Stimulated activated CD4-positive, alpha-beta T cell treated with anti-CD3 and anti-CD28 coated beads, TNF-alpha, amount 100 ng/mL, for 24 hours (primary cell): ENCODE measurements around the gene PPP2R2D.

Source experiments
- DNase-seq, 3 experiments: peaks; one replicate each; pipeline ENCODE4 v3.0.0-alpha.2; 2020; ENCODE audit warnings: low read depth in 3 of 3

PPP2R2D gene

DNA sequence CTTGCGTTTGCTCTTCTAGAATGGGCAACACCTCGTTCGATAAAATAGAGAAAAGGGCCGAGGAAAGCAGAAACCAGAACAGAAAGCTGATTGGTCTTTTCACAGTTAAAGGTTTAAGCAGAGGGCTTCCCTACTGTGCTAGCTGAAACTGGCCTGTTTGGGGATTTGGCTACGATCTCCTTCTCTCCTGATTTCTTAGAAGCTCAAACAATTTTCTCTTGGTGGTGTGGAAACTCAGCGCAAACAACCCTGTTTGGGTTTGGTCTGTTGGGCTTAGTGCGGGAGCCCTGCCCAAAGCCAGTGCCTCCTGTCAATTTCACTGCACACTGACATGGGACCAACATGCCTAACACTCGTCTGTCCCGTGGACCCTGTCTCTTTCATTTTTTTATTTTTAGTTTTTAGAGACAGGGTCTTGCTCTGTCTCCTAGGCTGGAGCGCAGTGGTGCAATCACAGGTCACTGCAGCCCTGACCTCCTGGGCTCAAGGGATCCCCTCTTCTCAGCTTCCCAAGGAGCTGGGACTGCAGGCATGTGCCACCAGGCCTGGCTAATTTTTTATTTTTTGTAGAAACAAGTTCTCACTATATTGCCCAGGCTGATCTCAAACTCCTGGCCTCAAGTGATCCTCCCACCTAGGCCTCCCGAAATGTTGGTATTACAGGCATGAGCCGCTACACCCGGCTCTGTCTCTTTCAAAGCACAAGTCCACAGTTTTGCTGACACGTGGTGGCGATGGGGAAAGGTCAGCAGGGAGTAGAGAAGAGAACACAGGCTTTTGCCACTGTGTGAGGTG, 97.4 kb downstream of the PPP2R2D start:
- DNase-seq, result no peak

DNA sequence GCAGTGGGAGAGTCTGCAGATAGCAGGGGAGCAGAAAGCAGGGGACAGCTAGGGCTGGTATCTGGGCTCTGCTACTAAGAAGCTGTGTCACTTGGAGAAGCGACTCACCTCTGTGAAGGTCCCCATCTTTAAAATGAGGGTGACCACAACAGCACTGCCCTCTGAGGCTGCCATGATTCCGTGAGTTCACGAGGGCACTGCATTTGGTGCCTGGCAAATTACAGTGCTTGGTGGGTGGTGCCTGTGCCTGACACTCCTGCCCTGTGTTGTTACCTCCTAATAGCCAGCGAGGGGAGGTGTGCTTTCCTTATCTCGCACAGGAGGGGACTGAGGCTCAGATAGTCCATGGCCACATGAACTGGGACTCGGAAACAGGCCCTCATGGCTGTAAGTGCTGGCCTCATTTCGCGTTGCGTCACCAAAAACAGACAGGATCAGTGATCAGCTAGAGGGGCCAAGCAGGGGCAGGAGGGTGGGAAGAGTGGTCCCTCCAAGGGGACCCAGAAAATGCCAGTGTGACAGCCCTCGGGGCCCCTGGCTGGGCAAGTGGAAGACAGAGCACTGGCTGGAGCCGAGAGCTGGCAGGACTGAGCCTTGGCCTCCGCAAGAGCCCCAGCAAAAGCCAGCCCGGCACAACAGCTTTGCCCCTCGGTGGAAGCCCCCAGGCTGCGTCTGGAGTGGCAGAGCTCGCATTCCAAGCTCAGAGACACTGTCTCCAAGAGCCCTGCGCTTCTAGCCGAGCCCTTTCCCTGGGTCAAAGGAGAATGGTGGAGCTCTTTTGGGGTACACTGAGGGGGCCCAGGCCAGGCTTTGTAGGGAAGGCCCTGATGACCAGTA, 98.3 kb downstream of the PPP2R2D start:
- no peak for DNase-seq

DNA sequence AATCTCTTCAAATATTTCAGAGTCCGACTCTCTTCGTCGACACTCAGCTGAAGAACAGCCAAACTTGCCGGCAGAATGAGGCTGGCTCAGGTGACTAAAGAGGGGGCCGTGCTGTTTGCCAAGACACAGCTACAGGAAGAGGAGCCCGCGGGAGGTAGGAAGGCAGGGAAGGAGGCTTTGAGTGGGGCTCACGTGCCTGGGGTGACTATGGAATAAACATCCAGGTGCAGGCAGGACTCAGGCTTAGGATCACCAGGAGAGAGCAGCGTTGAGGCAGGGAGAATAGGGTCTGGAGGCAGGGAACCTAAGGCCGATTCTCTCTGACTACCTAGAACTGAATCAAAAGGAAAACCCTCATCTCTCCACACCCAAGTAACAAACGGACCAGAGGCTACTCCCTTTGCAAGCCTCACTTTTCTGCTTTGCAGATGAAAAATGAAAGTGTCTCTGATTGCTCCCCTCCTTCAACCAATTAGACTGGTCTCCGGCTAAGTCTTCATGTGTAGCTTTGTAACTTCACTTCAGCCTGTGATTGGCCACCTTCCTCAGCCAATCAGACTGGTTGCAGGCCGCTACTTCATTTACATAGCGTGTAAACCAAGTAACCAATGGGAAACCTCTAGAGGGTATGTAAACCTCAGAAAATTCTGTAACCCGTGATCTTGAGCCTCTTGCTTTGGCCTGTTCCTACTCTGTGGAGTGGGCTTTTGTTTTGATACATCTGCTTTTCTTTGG, 100.6 kb downstream of the PPP2R2D start:
- no peak for DNase-seq

DNA sequence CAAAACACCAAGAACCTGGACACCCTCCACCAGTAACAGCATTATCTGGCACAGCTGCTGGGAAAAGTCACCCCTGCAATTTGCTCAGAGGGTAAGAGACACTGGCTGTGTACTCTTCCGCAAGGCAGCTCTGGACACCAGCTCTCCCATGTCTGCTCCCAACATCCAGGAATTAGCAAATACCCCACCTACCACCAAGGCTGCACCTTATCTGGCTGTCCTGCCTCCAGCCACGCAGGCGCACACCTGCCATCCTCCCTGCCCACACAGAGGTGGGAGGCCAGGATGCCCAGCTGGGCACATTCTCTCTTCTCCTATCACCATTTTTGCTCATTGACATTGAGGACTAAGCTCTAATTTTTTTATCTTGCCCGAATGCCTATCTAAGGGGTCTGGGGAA, 101.2 kb downstream of the PPP2R2D start:
- no peak for DNase-seq

DNA sequence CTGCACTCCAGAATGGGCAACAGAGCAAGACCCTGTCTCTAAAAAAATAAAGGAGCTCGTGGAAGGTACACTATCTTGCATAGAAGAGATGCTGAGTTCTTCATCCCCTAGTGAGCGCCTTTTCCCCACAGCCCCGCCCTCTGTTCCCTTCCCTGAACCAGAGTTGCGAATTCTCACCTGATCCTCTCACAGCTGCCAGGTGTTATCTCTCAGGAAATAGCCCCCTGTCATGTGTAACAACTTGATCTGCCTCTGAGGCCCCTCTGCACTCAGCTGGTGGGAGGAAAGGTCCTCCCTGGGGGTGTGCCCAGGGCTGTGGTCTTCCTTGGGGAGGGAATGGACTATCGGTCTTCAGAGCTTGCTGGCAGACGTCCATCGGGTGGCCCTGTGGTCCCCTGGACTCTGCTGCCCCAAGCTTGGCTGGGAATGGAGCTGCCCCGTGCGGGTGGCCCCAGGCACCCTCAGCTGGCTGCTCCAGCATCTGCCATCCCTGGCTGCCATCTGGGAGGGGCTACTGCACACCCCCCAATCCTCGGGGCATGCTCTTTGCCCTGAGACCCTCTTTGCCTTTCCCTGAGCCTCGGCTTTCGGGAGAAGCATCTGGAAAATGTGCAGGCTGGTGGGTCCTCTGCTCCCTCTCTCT, 102.6 kb downstream of the PPP2R2D start:
- no peak for DNase-seq

DNA sequence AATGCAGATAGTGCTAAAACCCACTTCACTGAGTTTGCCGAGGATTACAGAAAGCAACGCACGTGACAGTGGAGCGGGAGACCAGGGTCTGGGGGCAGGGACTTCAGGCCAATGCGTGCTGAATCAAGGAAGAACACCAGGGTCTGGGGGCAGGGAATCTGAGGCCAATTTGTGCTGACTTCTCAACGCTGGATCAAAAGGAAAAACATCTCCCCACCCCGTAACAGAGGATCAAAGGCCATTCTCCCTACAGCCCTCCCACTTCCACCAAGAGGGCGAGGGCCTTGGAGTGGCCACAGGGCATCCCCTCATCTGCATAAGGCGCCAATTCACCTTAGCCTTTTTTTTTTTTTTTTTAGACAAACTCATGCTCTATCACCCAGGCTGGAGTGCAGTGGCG, 103.2 kb downstream of the PPP2R2D start:
- DNase-seq, result no peak

DNA sequence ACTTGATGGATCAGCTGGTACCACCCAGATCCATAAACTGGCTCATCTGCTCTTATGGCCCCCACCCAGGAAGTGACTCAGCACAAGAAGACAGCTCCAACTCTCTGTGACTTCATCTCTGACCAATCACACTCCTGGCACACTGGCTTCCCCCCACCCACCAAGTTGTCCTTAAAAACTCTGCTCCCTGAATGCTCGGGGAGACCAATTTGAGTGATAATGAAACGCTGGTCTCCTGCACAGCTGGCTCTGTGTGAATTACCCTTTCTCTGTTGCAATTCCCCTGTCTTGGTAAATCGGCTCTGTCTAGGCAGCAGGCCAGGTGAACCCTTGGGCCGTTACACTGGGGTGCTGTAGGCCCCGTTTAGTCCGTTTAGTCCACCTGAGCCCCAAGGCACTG, 104.3 kb downstream of the PPP2R2D start:
- DNase-seq, result no peak

DNA sequence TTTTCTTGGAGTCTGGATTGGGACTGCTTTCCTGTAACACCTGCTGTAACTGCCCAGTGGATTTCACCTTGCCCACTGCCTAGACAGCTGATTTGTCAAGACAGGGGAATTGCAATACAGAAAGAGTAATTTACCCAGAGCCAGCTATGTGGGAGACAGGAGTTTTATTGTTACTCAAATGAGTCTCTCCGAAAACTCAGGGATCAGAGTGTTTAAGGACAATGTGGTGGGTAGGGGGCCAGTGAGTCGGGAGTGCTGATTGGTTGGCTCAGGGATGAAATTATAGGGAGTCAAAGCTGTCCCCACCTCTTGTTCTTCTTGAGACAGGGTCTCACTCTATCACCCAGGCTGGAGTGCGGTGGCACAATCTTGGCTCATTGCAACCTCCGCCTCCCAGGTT, 106.2 kb downstream of the PPP2R2D start:
- no peak for DNase-seq

DNA sequence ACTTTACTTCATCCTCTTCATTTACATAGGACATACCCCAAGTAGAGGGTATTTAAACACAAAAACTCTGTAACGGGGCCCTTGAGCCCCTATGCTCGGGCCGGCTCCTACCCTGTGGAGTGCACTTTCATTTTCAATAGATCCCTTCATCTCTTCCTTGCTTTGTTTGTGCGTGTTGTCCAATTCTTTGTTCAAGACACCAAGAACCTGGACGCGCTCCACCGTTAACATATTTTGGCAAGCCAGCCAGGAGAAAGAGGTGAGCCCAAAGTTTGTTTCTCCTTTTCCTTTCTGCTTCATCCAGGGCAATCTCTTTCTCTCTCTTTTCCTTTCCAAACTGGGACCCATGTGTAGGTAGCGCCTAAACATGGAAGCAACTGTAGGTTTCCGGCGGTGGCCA, 106.9 kb downstream of the PPP2R2D start:
- no peak for DNase-seq
